Gastroesophageal sphincter (tissue), 3 donors: Measurements from ENCODE around the gene TNS1.

Source experiments
- CTCF ChIP-seq, 4 experiments: fragments of 200-600 bp in 2 of 4; fragments of 450-650 bp in 2 of 4; sonication (generic) in 1 of 4; IDR thresholded peaks; one replicate each; pipeline ENCODE4 v1.5.1; 2017 to 2019; ENCODE audit warnings: antibody characterized with exemption in 4 of 4, mild to moderate bottlenecking in 2 of 4, moderate library complexity in 2 of 4
- POLR2A ChIP-seq, 2 donors: fragments of 450-650 bp; IDR thresholded peaks; one replicate each; pipeline ENCODE4 v1.6.1; 2017; ENCODE audit warnings: antibody characterized with exemption in 2 of 2, mild to moderate bottlenecking in 2 of 2, moderate library complexity in 1 of 2

DNA sequence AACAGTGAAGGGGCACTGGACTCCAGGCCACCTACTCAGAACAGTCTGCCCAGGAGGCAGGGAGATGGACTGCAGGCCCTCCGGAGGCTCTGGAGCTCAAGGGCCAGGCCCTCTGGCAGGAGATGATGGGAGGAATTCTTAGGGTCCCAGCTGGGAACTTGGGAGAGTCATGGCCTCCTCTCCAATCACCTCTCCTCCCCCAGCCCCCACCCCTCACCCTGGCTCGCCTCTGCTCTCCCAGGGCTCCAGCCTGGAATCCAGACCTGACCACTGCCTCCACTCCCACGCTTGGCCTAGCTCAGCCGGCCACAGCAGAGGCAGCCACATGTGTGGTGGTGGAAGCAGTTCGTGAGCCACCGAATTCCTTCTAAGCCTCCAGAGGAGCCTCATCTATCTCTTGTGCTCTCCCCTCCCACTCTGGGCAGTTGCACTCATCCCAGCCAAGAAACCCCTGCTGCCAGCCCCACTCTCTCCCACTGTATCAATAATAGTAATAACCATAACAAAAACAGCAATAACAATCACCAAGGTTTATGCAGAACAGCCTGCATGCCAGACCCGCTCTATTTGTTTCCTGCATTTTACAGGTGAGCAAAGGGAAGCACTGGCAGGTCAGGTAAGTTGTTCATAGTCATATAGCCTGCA lies 67.4 kb downstream of the TNS1 start:
- TF ChIP-seq CTCF (IDR thresholded peaks at IDR 0.05) (no peak), POLR2A (IDR thresholded peaks at IDR 0.05) (no peak)
